GM18498 (cell line): ENCODE data around the gene STARD13.

Source experiments
- ATAC-seq: cut with Tn5 transposase; IDR thresholded peaks from one replicate; pipeline ENCODE4 v1.9.1; 2021; ENCODE audit warnings: mild to moderate bottlenecking, moderate library complexity; ENCODE audit not compliant: unreplicated experiment

The STARD13 gene

DNA sequence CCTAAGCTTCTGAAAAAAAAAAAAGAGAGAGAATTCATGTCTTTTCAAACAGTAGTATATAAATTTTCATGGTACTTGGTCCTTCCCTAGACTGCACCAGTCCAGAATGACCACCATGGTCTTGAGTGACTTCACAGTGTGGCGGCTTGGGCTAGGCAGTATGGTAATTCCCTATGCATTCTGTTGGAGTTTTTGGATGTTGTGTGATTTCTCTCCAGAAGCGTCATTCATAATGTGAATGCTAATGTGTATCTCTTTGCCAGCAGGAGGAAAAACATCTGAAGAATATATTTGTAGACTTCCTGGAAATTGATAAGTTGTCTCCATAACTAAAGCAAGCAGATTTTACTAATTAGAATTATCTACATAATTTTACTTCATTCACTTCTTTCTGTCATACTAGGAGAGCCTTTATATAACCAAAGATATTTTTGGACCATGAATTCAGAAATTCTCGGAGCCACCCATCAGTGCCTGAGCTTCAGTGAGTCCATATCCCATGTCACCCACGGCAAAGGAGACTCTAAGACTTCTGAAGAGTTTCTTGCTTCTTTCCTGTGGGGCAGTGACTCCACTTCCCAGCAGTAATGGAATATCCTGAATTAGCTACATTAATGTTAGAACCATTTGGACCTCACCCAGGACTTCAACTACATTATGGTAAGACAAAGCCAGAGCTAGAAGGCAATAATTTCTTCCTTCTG, 8.4 kb downstream of the STARD13 start:
- no peak for ATAC-seq

DNA sequence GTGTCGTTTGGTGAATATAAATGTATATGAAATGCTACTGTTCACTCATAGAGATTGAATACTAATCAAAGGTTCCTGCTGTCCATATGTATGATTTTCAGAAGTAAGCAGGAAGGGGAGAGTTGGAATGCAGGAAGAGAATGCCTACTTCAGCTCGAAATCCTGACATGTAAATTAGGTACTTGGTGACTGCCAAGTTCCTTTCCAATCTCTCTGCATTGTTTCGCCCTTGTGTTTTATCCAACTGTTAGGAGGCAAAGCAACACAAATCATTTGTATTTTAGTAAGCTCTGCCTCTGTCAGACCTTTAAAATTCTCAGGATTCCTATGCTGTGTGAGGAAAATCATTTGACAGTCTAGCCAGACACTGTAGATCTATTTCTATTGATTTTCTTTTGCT, 9.0 kb downstream of the STARD13 start:
- no peak for ATAC-seq

DNA sequence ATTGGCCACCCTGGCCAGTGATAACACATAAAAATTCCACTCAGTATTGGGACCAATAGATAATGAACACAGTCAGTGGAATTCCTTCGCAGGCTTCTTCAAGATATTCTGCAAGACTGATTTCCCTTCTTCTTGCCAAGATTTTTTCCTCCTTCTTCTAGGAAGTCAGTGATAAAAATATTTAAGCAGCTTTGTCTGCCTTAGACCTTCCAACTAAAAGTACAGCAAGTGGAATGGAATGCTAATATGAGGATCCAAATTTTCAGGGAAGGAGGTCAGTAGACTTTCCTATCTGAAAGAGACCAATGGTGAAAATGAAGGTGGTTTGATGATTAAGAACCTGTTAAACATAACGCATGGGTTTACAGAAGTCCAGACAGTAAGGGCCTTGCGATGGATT, 9.6 kb downstream of the STARD13 start:
- no peak for ATAC-seq

DNA sequence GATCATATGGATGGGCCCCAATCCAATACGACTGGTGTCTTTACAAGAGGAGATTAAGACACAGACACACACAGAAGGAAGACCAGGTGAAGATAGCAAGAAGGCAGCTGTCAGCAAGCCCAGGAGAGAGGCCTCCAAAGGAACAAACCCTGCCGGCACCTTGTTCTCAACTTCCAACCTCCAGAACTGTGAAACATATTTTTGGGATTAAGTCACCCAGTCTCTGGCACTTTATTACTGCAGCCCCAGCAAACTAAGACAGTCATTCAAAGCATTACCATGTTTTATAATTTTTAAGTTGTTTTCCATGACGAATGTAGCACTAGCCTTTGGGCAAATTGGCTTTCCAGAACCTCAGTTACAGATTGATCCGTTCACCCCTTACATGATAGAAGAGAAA, 11.3 kb downstream of the STARD13 start:
- no peak for ATAC-seq

DNA sequence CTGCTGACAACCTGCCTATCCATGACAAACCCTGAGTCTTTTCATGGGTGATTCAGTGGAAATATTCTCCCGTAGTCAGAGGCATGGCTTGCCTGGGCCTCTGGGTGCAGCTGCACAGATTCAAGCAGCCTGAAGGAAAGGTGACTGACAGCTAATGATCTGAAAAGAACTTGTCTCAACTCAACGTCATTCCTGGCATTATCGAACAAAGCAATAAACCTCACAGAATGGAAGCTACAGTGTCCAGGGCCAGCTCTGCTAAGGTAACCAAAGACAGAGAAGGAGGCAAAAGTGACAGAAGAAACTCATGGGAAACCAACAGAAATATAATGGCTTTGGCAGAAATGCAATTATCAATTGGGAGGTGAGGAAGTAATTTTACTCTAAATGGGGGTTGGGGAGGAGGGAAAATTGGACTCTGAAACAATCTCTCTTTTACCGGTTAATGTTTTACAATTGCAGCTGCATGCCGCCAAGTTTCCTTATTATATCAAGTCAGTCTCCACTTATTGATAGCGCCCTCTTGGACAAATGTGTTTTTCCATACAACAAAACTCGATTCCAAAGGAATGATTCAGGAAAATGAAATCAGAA, 12.9 kb downstream of the STARD13 start:
- ATAC-seq: no peak

DNA sequence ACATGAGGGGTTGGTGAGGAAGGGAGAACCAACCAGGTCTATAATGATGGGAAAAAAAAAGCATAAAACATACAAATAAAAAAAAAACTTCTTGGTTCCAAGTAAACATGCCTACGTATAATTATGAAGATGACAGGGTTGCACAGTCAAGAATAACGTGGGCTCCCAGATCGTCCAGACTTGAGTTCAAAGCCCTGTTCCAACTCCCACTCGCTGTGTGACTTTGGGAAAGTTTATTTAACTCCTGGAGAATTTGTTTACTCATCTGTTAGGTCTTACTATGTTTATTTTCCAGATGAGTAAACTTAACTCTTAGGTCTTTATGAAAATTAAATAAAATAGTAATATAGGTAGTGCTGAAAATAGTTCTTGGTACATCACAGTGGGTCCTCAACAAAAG, 13.8 kb downstream of the STARD13 start:
- ATAC-seq: no peak

DNA sequence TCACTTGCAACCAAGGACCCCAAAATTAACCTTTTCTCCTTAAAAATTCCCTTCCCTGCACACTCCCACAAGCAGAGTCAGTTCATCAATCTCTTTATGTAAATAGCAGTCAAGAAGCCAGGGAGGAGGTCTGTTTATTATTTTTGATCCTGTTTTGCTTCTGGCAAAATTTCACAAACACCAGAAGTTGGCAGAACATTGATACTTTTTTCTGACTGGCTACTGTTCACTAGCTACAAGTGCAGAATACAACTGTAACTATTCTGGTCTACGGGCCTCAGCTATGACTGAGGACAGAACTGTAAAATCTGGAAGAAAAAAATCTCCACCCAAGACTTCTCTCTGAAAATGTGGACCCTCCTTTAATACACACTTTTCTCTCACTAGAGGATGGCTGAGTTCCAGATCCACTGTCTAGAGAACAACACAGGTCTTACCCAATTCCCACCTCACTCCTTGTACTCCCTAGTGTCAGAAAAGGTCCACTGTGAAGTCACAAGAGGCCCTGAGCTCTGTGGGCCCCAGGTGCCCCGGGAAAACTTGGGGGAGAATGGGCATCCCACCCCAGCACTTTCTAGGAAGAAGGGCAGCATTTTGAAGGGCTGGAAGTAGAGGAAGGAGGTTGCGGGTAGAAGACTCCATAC, 14.5 kb downstream of the STARD13 start:
- no peak for ATAC-seq

DNA sequence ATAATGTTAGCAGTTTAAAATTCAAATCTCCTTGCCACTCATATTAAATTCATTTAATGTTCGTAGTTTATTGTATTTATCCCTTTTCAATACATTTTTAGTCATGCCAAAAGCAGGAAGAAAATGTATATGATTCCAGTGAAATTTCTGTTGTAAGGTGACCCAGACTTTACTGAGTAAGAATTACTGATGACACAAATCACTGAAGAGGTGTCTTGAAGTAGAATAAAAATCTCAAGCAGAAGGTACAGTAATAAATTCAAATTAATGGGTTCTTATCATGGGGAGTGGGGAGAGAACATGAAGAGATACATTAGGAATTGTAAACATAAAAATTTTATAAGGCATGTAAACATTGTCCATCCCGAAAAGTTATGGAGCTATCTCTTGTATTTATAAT, 19.9 kb downstream of the STARD13 start:
- no peak for ATAC-seq

DNA sequence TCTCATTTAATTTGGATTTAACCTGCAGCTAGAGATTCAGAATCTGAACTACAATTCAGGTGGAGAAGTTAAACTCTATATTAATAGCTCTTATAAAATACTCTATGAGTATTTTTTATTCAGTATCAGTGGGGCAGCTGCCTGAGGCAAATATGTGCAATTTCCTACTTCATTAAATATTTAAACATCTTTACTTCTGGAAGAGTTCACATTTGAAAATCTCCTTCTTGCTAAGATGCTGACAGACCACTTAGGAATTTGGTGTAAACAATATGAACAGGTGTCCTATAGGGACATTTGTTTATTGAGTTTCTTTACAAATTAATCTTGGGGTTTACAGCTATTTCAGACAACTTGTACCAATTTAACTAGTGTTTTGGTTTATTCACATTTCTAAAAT, 20.4 kb downstream of the STARD13 start:
- no peak for ATAC-seq

DNA sequence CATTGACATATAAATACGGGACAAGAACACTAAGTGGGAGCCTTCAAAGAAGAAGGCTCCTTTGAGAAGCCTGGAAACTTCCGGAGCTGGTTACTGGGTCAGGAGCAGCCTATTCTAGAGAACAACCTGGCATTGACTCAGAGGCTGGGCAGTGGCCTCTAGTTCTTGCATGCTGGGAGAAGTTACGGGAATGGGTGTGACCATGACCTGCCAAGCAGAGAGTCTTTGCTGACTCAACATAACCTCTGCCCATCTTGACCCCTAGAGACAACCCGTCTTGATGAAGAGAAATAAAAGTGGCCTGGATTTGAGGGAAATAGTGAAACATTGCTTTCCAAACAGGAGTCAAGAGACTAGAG, 21.0 kb downstream of the STARD13 start:
- ATAC-seq: no peak

DNA sequence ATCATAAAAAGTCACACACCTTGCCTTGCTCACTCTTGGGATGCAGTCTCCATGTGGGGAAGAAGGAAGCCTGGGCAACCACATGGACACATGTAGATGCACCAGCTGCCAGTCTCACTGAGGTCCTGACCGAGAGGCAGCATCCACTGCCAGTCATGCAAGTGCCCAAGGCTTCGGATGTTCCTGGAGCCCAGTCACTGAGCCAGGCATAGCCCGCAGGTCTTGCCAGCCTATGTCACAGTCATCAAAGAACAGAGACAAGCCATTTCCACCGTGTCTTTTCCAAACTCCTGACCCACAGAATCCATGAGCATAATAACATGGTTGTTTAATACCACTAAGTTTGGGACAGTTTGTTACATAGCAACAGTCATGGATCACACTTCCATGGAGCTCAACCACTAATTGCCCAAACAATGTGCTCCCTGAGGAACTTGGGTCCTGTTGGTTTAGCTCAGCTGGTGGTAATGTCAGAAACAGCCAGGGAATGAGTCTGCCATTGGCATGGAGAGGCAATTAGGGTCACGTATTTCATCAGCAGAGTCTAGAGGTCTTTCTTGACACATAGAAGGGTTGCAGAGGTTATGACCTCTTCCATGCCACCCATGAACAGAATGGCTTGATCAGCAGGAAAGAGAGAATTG, 21.5 kb downstream of the STARD13 start:
- no peak for ATAC-seq

DNA sequence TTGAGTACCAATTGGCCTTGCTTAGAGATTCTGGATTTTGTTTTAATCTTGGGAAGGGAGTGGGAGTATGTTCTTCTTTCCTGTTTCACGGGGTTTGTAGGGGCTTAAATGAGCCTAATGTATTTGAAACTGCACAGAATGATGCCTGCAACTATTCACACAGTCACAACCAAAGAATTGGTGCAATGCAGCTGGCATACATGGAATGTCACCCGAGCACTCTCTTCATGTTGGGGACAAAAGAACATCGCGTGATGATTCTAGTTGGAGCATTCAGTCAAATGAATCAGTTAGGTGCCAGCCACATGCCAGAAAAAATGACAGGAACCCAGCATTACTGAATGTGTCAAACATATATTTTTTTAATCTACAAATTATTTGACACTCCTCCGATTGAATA, 22.1 kb downstream of the STARD13 start:
- ATAC-seq: no peak

DNA sequence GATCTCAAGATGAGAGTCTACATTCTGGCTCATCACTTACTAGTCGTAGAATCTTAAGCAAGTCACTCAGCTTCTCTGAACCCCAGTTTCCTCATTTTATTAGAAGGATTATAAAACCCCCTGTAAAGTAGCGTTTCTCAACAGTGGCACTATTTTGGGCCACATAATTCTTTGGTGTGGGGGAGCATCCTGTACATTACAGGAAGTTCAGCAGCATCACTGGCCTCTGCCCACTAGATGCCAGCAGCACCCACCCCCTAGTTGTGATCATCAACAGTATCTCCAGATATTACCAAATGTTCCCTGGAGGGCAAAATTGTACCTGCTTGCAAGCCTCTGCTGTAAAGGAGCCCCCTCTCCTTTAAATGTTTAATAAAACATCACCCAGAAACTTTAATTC, 22.6 kb downstream of the STARD13 start:
- ATAC-seq: no peak

DNA sequence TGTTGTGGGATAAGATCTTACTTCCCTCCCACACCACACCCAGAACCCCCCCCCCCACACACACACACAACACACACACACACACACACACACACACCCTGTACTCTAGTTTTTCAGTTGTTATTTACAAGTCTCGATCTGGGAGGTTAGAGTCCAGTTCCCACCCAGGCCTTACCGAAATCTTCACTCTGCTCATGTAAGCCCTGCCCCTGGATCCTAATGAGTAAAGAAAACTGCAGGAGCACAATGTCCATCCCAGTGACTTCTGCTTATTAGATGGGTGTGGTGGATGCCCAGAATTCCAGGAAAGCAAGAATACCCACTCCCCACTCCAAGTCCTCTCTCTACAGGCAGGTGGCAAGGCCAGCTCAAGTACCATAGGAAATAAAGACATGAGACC, 23.0 kb downstream of the STARD13 start:
- no peak for ATAC-seq

DNA sequence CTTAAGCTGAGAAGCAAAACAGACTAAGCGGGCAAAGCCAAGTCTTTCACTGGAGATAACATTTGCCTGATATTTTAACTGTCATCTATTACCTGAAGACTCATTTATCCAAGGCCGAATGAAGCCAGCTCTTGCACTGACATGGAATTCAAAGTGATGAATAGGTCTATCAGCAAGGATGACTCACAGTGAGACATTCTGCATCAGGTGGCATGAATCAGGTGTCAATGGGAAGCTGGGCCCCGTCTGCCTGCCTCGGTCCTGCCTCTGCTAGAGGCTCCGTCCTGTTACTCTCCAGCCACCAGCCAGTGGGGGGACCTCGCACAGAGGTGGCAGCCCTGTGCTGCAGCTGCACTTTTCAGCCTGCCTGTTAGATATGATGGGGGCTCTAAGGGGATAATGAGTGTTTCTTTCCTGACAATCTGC, 23.5 kb downstream of the STARD13 start:
- ATAC-seq: no peak

DNA sequence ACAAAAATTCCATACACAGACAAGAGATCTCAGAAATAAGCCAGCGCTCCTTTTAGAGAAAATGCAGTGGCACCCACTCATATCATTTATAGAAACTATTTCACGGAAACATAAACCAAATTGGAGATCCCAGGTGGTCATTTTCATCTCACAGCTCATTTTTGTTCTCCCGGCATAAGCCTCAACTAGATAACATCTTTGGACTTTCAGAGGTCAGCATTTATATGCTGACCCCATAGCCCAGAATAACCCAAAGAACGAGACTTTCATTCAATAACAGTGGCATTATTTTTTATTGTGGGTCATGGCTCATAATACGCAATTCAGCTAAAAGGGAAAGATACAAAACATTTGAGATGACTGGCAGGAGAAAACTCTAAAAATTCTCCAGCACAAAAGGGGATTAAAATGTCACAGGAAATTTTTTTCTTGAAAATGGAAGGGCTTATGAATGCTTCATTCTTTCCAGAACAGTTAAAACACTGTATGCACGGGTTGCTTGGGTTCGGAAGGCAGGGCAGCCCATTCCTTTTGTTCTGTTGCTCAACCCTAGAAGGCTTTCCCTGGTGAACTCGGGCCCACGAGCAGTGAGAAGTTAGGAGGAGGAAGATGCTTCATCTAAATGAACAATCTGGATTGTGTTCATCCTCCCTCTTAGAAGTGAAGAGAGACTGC, 24.0 kb downstream of the STARD13 start:
- no peak for ATAC-seq

DNA sequence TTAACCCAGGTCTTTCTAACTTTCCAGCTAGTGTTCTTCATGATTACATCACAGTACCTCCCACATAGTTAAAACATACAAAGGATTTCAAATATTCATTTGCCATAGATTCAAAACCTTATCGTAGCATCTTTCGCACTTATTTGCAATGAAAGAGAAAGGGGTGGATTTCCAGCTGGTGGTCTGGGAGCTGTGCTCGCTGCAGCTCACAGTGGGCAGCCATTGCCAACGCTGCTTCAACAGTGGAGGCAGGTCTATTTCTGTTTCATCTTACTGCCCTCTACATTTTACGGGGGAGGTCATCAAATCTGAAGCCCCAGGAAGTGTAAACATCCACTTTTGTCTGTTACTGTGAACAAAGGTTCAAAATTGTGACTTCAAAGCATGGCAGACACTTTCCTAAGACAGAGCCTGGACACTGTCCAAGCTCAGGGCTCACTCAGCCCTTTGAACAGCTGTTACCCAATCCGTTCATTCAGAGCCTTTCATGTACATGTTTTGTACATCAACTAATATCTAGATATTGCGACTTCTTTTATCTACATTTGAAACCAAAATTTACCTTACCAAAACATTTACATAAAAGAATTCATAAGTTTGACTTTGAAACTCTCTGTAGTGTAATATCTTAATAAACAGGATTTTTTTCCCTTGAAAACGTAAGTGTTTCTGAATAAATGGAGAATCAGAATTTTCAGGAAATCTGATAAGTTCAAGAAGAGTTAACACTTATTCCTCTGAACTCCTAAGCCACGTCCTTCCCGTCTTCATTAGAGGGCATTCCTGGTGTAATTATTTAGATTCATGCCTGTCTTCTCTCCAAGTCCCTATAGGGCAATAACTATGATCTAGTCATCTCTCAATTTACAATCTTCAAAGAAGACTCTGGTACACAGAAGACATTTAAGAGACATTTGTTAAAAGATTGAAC, 25.1 kb downstream of the STARD13 start:
- ATAC-seq: no peak

DNA sequence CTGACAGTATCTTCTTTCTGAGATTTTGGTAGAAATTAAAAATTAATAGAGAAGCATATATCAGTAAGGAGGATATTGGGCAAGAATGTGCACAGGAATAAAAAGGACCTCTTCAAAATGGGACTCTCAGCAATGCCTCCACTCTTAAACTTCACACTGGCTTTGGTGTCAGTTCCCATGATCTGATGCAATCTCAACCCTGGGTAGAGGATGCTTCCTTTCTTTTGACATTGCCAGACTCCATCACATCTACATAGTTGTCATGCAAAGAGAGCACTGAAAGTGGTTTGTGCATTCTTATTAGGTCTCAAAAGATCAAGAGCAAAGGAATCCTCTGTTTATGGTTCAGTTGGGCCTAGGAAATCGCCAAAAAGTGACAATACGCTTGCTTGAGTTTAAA, 26.3 kb downstream of the STARD13 start:
- ATAC-seq: no peak

DNA sequence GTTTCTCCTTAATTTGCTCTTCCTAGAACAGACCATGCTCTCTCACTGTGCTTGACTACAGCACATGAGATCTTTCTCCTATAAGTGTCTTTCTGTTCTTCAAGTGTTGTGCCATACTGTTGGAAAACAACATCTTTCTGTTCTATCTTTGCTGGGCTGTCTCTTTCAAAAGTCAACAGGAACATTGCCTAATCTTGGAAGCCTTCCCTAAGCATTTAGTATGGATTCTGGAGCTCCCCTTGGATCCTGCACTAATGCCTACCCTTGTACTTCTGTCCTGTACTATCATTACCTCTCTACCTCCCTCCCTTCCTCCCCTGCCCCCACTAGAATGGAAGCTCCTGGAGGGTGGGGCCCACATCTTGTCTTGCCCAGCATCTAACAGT, 26.8 kb downstream of the STARD13 start:
- no peak for ATAC-seq
